Activated gamma-delta T cell (primary cell): ENCODE results near the gene KAZN.

Experiments
- DNase-seq: peaks from one replicate; lab custom pipeline; 2025; lab: John Stamatoyannopoulos, UW

KAZN gene

DNA sequence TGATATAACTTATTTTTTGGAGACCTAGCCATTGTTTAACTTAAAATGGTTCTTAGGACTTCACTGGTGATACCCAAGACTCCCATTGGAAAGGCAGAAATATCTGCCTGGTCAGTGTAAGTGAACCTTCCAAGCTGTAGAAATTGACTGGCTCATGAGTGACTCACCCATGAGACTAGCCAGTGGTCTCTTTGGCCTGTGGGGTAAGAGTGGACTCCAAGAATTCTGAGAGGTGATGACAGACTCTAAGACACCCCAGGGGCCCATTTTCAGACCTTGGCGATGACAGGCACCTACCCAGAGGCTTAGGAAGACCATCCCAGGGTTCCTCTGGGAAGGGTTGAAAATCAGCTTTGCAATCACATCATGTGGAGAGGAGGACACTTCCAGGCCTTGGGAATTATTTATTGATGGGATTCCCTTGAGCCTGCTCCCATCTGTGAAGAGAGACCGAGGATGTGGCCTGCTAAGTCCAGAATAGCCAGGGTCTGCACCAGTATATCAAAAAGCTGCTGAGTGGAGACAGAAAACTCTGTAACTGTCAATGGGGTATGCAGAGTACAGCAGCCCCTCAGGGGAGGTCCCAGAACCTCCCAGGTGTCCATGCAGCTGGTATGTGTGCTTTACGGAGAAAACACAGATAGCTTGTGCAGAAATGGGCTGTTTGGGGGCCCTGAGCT lies 78.9 kb downstream of the KAZN start:
- DNase-seq = no peak

DNA sequence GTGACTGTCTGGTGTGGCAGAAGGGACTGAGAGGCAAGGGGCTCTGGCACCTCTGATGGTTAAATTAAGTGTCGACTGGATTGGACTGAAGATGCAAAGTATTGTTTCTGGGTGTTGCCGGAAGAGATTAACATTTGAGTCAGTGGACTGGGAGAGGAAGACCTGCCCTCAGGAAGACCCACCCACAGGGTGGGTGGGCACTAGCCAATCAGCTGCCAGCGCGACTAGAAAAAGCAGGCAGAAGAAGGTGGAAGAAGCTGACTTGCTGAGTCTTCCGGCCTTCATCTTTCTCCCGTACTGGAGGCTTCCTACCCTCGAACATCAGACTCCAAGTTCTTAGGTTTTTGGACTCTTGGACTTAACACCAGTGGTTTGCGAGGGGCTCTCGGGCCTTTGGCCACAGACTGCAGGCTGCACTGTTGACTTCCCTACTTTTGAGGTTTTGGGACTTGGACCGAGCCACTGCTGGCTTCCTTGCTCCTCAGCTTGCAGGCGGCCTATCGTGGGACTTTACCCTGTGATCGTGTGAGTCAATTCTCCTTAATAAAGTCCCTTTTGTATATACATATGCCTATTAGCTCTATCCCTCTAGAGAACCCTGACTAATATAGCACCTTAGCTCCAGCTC lies 79.6 kb downstream of the KAZN start:
- no peak for DNase-seq

DNA sequence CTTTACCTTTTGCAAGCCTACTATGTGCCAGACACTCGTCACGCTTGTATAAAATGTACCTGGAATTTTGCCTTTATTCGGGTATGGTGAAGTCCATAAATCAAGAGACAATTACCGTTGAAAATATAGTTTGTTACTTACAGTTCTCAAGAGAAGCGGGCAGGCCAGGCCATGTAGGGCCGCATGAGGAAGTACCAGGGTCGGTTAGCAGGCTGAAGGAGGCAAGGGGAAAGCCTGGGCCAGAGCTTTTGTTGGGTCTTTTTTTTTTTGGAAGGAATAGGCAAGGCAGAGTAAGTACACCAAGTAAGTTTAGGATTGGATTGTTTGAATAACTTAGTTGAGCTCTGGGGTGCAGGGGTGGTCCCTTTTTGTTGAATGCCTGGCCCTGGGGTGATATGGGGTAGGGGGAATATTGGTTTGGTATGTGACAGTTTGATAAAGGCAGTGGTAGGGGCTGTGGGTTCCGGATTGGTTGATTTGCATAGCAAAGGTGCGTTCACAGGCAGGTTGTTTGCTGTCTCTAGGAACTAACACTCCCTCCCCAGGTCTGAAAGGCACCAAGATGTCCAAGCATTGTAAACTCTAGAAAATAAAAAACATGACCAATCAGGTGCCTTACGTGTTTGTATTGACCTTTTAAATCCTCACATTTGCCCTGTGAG lies 80.7 kb downstream of the KAZN start:
- no peak for DNase-seq

DNA sequence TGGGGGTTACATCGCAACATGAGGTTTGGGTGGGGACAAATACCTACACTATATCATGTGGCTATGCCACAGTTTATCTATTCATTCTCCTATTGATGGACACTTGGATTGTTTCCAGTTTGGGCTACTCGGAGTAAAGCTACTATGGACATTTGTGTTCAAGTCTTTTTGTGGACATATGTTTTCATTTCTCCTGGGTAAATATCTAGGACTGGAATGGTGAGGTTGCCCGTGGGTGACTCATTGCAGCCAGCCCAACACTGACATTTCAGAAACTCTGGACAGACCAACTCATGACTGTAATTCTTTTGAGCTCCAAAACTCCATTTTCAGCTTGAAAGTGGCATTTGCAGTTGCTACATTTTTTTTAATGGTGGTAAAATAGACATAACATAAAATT lies 82.7 kb downstream of the KAZN start:
- no peak for DNase-seq

GRCh38 chr1:14682941-14683621 lies 84.6 kb downstream of the KAZN start:
- DNase-seq = no peak

DNA sequence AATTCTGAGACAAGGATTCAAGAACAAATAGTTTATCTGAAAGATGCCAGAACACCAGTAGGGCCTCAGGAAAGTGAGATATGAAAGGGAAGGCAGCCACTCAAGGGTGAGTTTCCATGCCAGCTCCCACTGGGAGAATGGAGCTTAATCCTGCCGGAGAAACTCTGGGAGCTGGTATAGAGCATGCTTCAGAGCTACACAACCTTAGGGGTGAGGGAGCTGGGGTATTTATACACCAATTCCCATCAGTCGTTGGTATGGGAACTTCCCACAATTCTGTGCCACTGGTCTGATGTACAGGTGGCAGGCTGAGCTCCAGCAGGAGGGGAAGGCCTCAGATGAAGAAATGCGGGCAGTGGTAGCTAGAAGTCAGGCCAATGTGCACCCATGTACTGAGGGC lies 86.6 kb downstream of the KAZN start:
- no peak for DNase-seq

- no peak for DNase-seq
These were observed 88.2 kb downstream of the KAZN start for GRCh38 chr1:14686701-14687100.

DNA sequence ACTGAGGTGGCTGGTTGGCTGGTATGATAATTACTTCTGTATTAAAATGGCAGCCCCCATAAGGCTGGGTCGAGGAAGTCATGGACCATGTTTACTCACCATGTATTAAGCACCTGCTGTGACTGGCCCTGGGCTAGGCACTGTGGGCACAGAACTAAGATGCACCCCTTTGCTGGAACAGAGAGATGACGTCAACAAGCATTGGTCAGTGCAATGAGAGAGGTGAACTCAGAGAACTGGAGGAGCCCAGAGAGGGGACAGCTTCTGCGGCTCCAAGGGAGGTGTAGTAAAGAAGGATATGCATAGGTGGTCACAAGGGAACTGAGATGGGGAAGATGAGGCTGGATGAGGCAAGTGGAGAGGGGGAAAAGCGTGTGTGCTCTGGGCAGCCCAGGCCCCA lies 88.7 kb downstream of the KAZN start:
- no peak for DNase-seq

GRCh38 chr1:14689996-14690615 lies 91.6 kb downstream of the KAZN start:
- DNase-seq = no peak

DNA sequence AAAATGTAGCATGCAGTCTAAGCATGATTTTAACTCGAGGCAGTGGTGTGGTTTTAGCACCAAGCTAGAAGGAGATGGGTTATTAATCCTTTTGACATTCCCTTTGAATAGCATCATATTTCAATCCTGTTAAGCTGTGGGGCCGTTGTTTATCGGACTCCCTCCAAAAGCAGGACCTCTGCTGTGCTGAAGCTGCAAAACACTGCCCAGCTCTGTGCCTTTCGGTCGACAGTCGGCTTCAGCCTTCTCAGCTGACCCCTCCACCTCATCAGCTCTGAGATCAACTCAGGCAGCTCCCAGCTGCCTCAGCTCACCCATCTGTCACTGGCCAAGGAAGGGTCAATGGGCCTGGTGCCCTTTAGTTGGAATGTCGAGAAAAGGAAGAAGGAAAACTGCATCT lies 95.5 kb downstream of the KAZN start:
- DNase-seq = no peak

DNA sequence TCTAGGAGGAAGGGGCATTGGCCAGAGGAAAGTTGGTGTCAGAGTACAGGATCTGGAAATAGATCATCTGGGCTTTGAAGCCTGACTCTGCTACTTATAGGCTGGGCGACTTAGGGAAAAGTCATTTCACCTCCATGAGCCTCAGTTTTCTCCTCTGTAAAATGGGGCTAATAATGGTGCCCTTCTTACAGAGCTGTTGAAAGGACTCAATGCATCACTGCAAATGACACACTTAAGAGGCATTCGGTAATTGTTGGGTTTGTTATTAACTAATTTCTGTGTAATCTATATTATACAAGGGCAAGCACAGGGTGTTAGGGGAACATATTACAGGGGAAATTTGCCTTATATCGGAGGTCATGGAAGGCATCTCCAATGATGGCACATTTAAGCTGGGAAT lies 96.1 kb downstream of the KAZN start:
- DNase-seq = no peak

DNA sequence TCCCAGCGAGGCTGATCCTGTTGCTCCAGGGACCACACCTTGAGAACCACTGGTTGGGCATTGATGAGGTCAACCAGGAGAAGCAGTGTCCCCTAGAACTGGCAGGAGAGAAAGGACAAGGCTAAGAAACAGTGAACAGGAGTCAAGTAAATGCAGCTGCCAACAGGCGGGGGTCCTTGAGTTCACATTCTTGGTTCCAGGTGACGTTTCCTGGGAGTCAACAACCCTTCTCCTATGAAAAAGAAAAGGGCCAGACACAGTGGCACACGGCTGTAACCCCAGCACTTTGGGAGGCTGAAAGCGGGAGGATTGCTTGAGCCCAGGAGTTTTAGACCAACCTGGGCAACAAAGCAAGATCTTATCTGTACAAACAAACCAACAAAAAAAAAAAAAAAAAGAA lies 98.3 kb downstream of the KAZN start:
- DNase-seq = no peak

GRCh38 chr1:14697353-14697752 lies 98.9 kb downstream of the KAZN start:
- DNase-seq = no peak

GRCh38 chr1:14698314-14698713 lies 99.8 kb downstream of the KAZN start:
- no peak for DNase-seq

GRCh38 chr1:14699620-14700019 lies 101.1 kb downstream of the KAZN start:
- no peak for DNase-seq

GRCh38 chr1:14704846-14705245 lies 106.4 kb downstream of the KAZN start:
- DNase-seq = no peak

DNA sequence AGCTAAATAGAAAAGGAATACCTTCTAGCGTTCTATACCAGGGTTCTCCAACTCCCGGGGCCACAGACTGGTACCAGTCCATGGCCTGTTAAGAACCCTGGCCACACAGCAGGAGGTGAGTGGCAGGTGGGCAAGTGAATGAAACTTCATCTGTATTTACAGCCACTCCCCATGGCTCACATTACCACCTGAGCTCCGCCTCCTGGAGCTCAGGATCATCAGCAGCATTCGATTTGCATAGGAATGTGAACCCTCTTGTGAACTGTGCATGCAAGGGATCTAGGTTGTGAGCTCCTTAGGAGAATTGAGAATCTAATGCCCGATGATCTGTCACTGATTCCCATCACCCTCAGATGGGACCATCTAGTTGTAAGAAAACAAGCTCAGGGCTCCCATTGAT lies 107.3 kb downstream of the KAZN start:
- DNase-seq = no peak

DNA sequence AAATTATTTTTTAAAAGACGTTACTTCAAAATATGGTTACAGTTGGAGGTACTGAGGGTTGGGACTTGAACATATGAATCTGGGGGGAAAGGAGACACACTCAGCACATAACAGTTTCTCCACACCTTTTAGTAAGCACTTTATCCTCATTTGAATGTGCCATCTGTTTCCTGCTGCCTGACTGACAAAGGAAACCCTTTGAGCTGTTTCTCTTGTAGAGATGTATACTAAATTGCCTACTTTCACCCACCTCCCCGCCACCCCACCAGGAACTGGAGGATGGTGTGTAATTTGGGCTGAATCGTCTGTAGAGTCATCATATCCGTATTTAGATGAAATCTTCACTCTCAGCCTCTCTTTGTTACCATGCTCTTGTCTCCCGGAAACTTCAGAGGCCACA lies 108.1 kb downstream of the KAZN start:
- DNase-seq = no peak

DNA sequence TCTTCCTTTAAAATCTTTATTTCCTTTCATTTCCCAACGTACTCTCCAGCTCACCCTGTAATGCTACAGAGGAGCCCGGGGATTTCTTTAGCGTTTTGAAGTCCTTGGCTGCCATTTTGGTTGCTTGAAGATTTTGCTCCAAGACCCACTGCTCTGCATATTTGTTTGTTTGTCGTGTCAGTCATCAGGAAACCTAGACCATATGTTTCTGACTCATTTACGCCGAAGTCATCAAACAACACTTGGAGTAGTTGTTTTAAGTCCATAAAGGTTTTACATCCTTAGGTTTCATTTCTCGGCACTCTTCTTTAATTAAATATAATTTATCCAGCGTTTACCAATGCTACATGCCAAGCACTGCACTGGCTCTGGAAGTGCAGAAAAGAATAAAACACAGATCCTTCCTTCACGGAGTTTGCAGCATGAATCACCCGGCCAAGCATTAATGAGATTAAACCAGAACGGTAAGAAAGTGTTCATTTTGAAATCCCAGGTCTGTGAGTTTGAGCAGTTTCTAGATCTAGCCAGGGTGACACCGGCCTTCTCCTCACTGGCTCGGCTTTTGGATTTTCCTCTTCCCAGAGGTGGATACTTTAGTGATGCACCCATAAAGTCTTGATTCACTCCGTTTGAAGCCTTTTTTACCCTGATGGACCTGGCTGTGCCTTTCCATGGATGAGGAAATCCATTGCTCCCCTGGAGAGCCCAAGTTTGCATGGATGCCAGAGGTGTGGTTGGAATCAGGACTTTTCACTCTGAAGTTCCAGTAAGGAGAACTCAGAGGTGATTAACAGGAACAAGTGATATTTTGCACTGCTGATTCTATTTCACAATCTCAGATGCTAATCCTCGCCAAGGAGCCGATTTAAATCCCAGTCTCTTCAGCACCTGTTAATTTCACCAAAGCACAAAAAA lies 109.3 kb downstream of the KAZN start:
- DNase-seq = no peak

GRCh38 chr1:14710331-14710730 lies 111.8 kb downstream of the KAZN start:
- DNase-seq = no peak

DNA sequence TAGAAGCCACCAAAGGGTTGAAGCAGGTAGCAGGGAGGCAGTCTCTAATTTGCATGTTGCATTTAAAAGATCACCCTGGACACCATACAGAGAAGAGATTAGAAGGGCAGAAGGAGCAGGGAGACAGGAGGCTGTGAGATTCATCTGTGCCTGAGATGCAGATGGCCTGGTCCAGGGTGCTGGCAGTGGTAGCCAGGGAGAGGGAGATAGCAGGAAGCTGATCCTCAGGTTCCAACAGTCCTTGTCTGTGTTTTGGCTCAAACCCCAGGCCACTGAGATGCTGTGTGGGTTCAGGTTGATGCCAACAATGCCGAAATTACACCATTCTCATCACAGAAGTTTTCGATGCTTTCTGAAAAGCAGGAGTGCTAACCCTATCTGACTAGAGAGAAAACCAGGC lies 113.7 kb downstream of the KAZN start:
- no peak for DNase-seq
